Muscle layer of colon (tissue), 2 donors: ENCODE data around the gene PHF12.
"Not testable (repeated sequence)": the region's sequence is repeated elsewhere in the genome, so short reads cannot be mapped to it uniquely, and the experiment has no call there.

Source experiments
- H3K27ac ChIP-seq: one replicate; pipeline ENCODE4 v1.7.0; 2013; ENCODE audit warnings: low read depth, mild to moderate bottlenecking, low read length, moderate library complexity
- H3K27me3 ChIP-seq, 2 donors: one replicate each; pipeline ENCODE4 v1.7.0; 2013; ENCODE audit warnings: low read length in 2 of 2, mild to moderate bottlenecking in 2 of 2; ENCODE audit not compliant: insufficient read depth in 2 of 2, control insufficient read depth in 1 of 2
- H3K36me3 ChIP-seq: one replicate; pipeline ENCODE4 v1.7.0; 2013; ENCODE audit warnings: mild to moderate bottlenecking, low read length; ENCODE audit not compliant: insufficient read depth
- H3K4me1 ChIP-seq: one replicate; pipeline ENCODE4 v1.7.0; 2013; ENCODE audit warnings: mild to moderate bottlenecking, low read length; ENCODE audit not compliant: insufficient read depth
- H3K4me3 ChIP-seq, 2 donors: one replicate each; pipeline ENCODE4 v1.7.0; 2013; ENCODE audit warnings: low read length in 2 of 2, low read depth in 1 of 2, mild to moderate bottlenecking in 1 of 2, moderate library complexity in 1 of 2
- H3K9ac ChIP-seq: one replicate; pipeline ENCODE4 v1.7.0; 2013; ENCODE audit warnings: low read length
- H3K9me3 ChIP-seq: one replicate; pipeline ENCODE4 v1.7.0; 2013; ENCODE audit warnings: mild to moderate bottlenecking, low read length
- donor health status: abdominal sarcoma.
- donor health status: Adenocarcinoma of cecum.

The PHF12 gene

GRCh38 chr17:28885363-28885762, 66.0 kb downstream of the PHF12 start:
- no peak overlapping the region for H3K27ac ChIP-seq
- peaks cover 58% of the 10 kb centered on the region for H3K36me3 ChIP-seq
- no peaks in the 10 kb centered on the region for H3K9me3 ChIP-seq
- no peak overlapping the region for H3K9ac ChIP-seq
- no peak overlapping the region for H3K4me3 ChIP-seq
- H3K4me1 ChIP-seq = no peaks in the 10 kb centered on the region
- H3K27me3 ChIP-seq = no peaks in the 10 kb centered on the region

- Histone ChIP-seq H3K9ac (no peak overlapping the region), H3K4me3 (no peak overlapping the region), H3K36me3 (peaks cover 70% of the 10 kb centered on the region), H3K27ac (no peak overlapping the region), H3K4me1 (no peaks in the 10 kb centered on the region), H3K27me3 (no peaks in the 10 kb centered on the region), H3K9me3 (no peaks in the 10 kb centered on the region)
These were observed 67.2 kb downstream of the PHF12 start for GRCh38 chr17:28883967-28884702.

- Histone ChIP-seq H3K36me3 (peaks cover 74% of the 10 kb centered on the region), H3K4me1 (no peaks in the 10 kb centered on the region), H3K9ac (no peak overlapping the region), H3K27me3 (no peaks in the 10 kb centered on the region), H3K9me3 (no peaks in the 10 kb centered on the region), H3K27ac (no peak overlapping the region), H3K4me3 (no peak overlapping the region)
These were observed 69.0 kb downstream of the PHF12 start for GRCh38 chr17:28882154-28882895.

- Histone ChIP-seq H3K36me3 (peaks cover 71% of the 10 kb centered on the region), H3K4me3 (no peak overlapping the region), H3K9ac (no peak overlapping the region), H3K27me3 (no peaks in the 10 kb centered on the region), H3K27ac (no peak overlapping the region), H3K4me1 (no peaks in the 10 kb centered on the region), H3K9me3 (no peaks in the 10 kb centered on the region)
These were observed 69.7 kb downstream of the PHF12 start for GRCh38 chr17:28881533-28882056.

- no peak overlapping the region for H3K27ac ChIP-seq
- H3K36me3 ChIP-seq = peaks cover 69% of the 10 kb centered on the region
- H3K4me1 ChIP-seq = no peaks in the 10 kb centered on the region
- H3K9me3 ChIP-seq = no peaks in the 10 kb centered on the region
- no peak overlapping the region for H3K9ac ChIP-seq
- no peak overlapping the region for H3K4me3 ChIP-seq
- H3K27me3 ChIP-seq = no peaks in the 10 kb centered on the region
These were observed 70.8 kb downstream of the PHF12 start for GRCh38 chr17:28880572-28880945.

- H3K4me3 ChIP-seq = no peak overlapping the region
- peaks cover 64% of the 10 kb centered on the region for H3K36me3 ChIP-seq
- H3K27ac ChIP-seq = no peak overlapping the region
- H3K9me3 ChIP-seq = no peaks in the 10 kb centered on the region
- H3K27me3 ChIP-seq = no peaks in the 10 kb centered on the region
- no peak overlapping the region for H3K9ac ChIP-seq
- H3K4me1 ChIP-seq = no peaks in the 10 kb centered on the region
These were observed 71.3 kb downstream of the PHF12 start for GRCh38 chr17:28879886-28880571.

- H3K36me3 ChIP-seq = peaks cover 54% of the 10 kb centered on the region
- H3K27me3 ChIP-seq = no peaks in the 10 kb centered on the region
- H3K4me1 ChIP-seq = no peaks in the 10 kb centered on the region
- H3K27ac ChIP-seq = no peak overlapping the region
- no peak overlapping the region for H3K9ac ChIP-seq
- no peaks in the 10 kb centered on the region for H3K9me3 ChIP-seq
- no peak overlapping the region for H3K4me3 ChIP-seq
These were observed 72.3 kb downstream of the PHF12 start for GRCh38 chr17:28878981-28879380.

GRCh38 chr17:28878158-28878910, 73.0 kb downstream of the PHF12 start:
- no peaks in the 10 kb centered on the region for H3K4me1 ChIP-seq
- no peak overlapping the region for H3K4me3 ChIP-seq
- H3K27me3 ChIP-seq = no peaks in the 10 kb centered on the region
- no peak overlapping the region for H3K27ac ChIP-seq
- H3K36me3 ChIP-seq = peaks cover 53% of the 10 kb centered on the region
- no peaks in the 10 kb centered on the region for H3K9me3 ChIP-seq
- H3K9ac ChIP-seq = no peak overlapping the region

GRCh38 chr17:28877150-28877711, 74.1 kb downstream of the PHF12 start:
- H3K27ac ChIP-seq, H3K27me3 ChIP-seq: not testable (repeated sequence)
- peaks cover 42% of the 10 kb centered on the region for H3K36me3 ChIP-seq

GRCh38 chr17:28875848-28876550, 75.3 kb downstream of the PHF12 start:
- Histone ChIP-seq H3K27me3 (no peaks in the 10 kb centered on the region), H3K27ac (no peak overlapping the region), H3K4me1 (no peaks in the 10 kb centered on the region), H3K36me3 (peaks cover 29% of the 10 kb centered on the region), H3K9me3 (no peaks in the 10 kb centered on the region), H3K4me3 (no peak overlapping the region), H3K9ac (no peak overlapping the region)

More at GRCh38 chr17:28877150-28877711, 74.1 kb downstream of the PHF12 start:
- H3K4me3 ChIP-seq, H3K9ac ChIP-seq, H3K4me1 ChIP-seq, H3K9me3 ChIP-seq: not testable (repeated sequence)
